ENCODE results near the gene RSRC1. TPM values are rescaled to one million over a fixed set of nuclear protein-coding genes. Genes with fewer than 3 reads are reported as not detected.

Gene RSRC1
- total RNA-seq, 1 experiment from 2014 or later, result 60.3 TPM

- DNase-seq, result no peak
- POLR2A ChIA-PET (ENCODE audit: unreplicated experiment), result no interaction called here
- intact Hi-C loops (cut with micrococcal nuclease; ENCODE audit: unreplicated experiment), result no loop called here
- Histone ChIP-seq H4K20me1 (ENCODE audit: insufficient read depth) (no peaks in the 10 kb centered on the region), H3K9me3 (ENCODE audit: insufficient read depth, low read depth) (0 out of 2 replicates have a peak, but pooled peaks cover 6% of the 10 kb centered on the region), H3K4me3 (no peak overlapping the region), H3K27ac (no peak overlapping the region), H3F3A (ENCODE audit: insufficient read depth, low read depth) (peaks cover 13% of the 10 kb centered on the region), H3K4me2 (no peak overlapping the region), H3K36me3 (ENCODE audit: low read depth) (peaks cover 5% of the 10 kb centered on the region; the same call in 1 of the 2 replicates), H3K4me1 (replicated peaks; ENCODE audit: insufficient read depth) (peaks cover 20% of the 10 kb centered on the region), H3K79me2 (ENCODE audit: low read depth) (no peaks in the 10 kb centered on the region), H3K27me3 (ENCODE audit: insufficient read depth, low read depth) (no peaks in the 10 kb centered on the region), H3K9me2 (ENCODE audit: insufficient read depth) (no peaks in the 10 kb centered on the region), H2AFZ (no peak overlapping the region)
- BruUV-seq (replicated peaks), result no TSS peak
- TF ChIP-seq EZH2 (IDR thresholded peaks at IDR 0.05; ENCODE audit: low read depth) (no peak), CTCF (conservative IDR thresholded peaks at IDR 0.05) (no peak)
- CTCF ChIA-PET, result no interaction called here
Observed at GRCh38 chr3:158158969-158159368, 49.1 kb downstream of the RSRC1 start.

- H3K4me2 ChIP-seq, result no peak overlapping the region
- DNase-seq, result no peak
- H3K9me3 ChIP-seq (ENCODE audit: insufficient read depth, low read depth), result 0 out of 2 replicates have a peak, but pooled peaks cover 4% of the 10 kb centered on the region
- H3K79me2 ChIP-seq (ENCODE audit: low read depth), result no peaks in the 10 kb centered on the region
- intact Hi-C loops (cut with micrococcal nuclease; ENCODE audit: unreplicated experiment), result no loop called here
- H3K4me1 ChIP-seq (replicated peaks; ENCODE audit: insufficient read depth), result peaks cover 20% of the 10 kb centered on the region
- H3K27me3 ChIP-seq (ENCODE audit: insufficient read depth, low read depth), result no peaks in the 10 kb centered on the region
- no peak overlapping the region for H3K4me3 ChIP-seq
- H3K36me3 ChIP-seq (ENCODE audit: low read depth), result peaks cover 3% of the 10 kb centered on the region; the same call in 1 of the 2 replicates
- H4K20me1 ChIP-seq (ENCODE audit: insufficient read depth), result no peaks in the 10 kb centered on the region
- H3F3A ChIP-seq (ENCODE audit: insufficient read depth, low read depth), result peaks cover 13% of the 10 kb centered on the region
- no TSS peak for BruUV-seq (replicated peaks)
- H3K9me2 ChIP-seq (ENCODE audit: insufficient read depth), result no peaks in the 10 kb centered on the region
- H3K27ac ChIP-seq, result no peak overlapping the region
- ChIA-PET CTCF (no interaction called here), POLR2A (ENCODE audit: unreplicated experiment) (no interaction called here)
- TF ChIP-seq EZH2 (IDR thresholded peaks at IDR 0.05; ENCODE audit: low read depth), result no peak
- TF ChIP-seq CTCF (conservative IDR thresholded peaks at IDR 0.05), result no peak
- H2AFZ ChIP-seq, result no peak overlapping the region
Observed at GRCh38 chr3:158159714-158160113, 49.8 kb downstream of the RSRC1 start.

GRCh38 chr3:158160958-158161357 is 51.1 kb downstream of the RSRC1 start:
- Histone ChIP-seq H3K27me3 (ENCODE audit: insufficient read depth, low read depth) (no peaks in the 10 kb centered on the region), H3K4me3 (no peak overlapping the region), H3K27ac (peak overlapping the region; percentile 44), H3K9me3 (ENCODE audit: insufficient read depth, low read depth) (no peaks in the 10 kb centered on the region), H2AFZ (no peak overlapping the region), H4K20me1 (ENCODE audit: insufficient read depth) (no peaks in the 10 kb centered on the region), H3K9me2 (ENCODE audit: insufficient read depth) (no peaks in the 10 kb centered on the region), H3K36me3 (ENCODE audit: low read depth) (no peaks in the 10 kb centered on the region), H3K4me2 (peak overlapping the region; percentile 24; the same call in 1 of the 2 replicates), H3F3A (ENCODE audit: insufficient read depth, low read depth) (peaks cover 13% of the 10 kb centered on the region), H3K4me1 (replicated peaks; ENCODE audit: insufficient read depth) (peaks cover 20% of the 10 kb centered on the region), H3K79me2 (ENCODE audit: low read depth) (no peaks in the 10 kb centered on the region)
- BruUV-seq (replicated peaks), result no TSS peak
- ChIA-PET CTCF (interaction anchor here (0.6 kb wide), 1 partner anchor 68 kb away, joined by 3 read pairs; no protein-coding TSS in a partner anchor), POLR2A (ENCODE audit: unreplicated experiment) (interaction anchor here (0.6 kb wide), 1 partner anchor 51 kb away, joined by 33 read pairs; the partner anchor contains the start of gene RSRC1)
- intact Hi-C loops (cut with micrococcal nuclease; ENCODE audit: unreplicated experiment), result no loop called here
- peak in 1 of 2 experiments; percentile 87 for DNase-seq
- no peak for TF ChIP-seq CTCF (conservative IDR thresholded peaks at IDR 0.05)
- no peak for TF ChIP-seq EZH2 (IDR thresholded peaks at IDR 0.05; ENCODE audit: low read depth)

Data from PC-9 (cell line).